GM23248 (cell line): ENCODE data around the gene SLPI. TPM values are rescaled to one million over a fixed set of nuclear protein-coding genes. Genes with fewer than 3 reads are reported as not detected.

Experiments
- DNase-seq: peaks from one replicate; pipeline ENCODE4 v3.0.0-alpha.2; 2015
- H2AFZ ChIP-seq: fragments of 200-600 bp; sonication (generic); 2 replicates; pipeline ENCODE4 v1.6.1; 2016; ENCODE audit warnings: antibody characterized with exemption
- H3F3A ChIP-seq: fragments of 200-600 bp; sonication (generic); 2 replicates; pipeline ENCODE4 v1.6.1; 2016; ENCODE audit warnings: mild to moderate bottlenecking, antibody characterized with exemption, mixed run types; ENCODE audit not compliant: insufficient read depth
- H3K27ac ChIP-seq: fragments of 200-600 bp; sonication (generic); 2 replicates; pipeline ENCODE4 v1.5.1; 2016; ENCODE audit warnings: mild to moderate bottlenecking
- H3K27me3 ChIP-seq: fragments of 200-600 bp; sonication (generic); replicated peaks from 2 replicates; pipeline ENCODE4 v1.6.1; 2016; ENCODE audit warnings: mild to moderate bottlenecking; ENCODE audit not compliant: insufficient read depth
- H3K36me3 ChIP-seq: fragments of 200-600 bp; sonication (generic); 2 replicates; pipeline ENCODE4 v1.6.1; 2016; ENCODE audit warnings: low read depth, mild to moderate bottlenecking
- H3K4me1 ChIP-seq: fragments of 200-600 bp; sonication (generic); 2 replicates; pipeline ENCODE4 v1.6.1; 2016; ENCODE audit warnings: mild to moderate bottlenecking; ENCODE audit not compliant: insufficient read depth
- H3K4me2 ChIP-seq: fragments of 200-600 bp; sonication (generic); one replicate; pipeline ENCODE4 v1.6.1; 2016; ENCODE audit warnings: mild to moderate bottlenecking; ENCODE audit not compliant: unreplicated experiment
- H3K4me3 ChIP-seq: fragments of 200-600 bp; sonication (generic); 2 replicates; pipeline ENCODE4 v1.5.1; 2016; ENCODE audit warnings: mild to moderate bottlenecking
- H3K79me2 ChIP-seq: fragments of 200-600 bp; sonication (generic); 2 replicates; pipeline ENCODE4 v1.6.1; 2016; ENCODE audit warnings: mild to moderate bottlenecking; ENCODE audit not compliant: insufficient read depth
- H3K9ac ChIP-seq: fragments of 200-600 bp; sonication (generic); 2 replicates; pipeline ENCODE4 v1.6.1; 2016; ENCODE audit warnings: mild to moderate bottlenecking
- H3K9me2 ChIP-seq: fragments of 200-600 bp; sonication (generic); 2 replicates; pipeline ENCODE4 v1.6.1; 2016; ENCODE audit warnings: mixed run types, mild to moderate bottlenecking, moderate library complexity; ENCODE audit not compliant: insufficient read depth
- H3K9me3 ChIP-seq: fragments of 200-600 bp; sonication (generic); one replicate; pipeline ENCODE4 v1.6.1; 2017; ENCODE audit warnings: low read depth
- H4K20me1 ChIP-seq: fragments of 200-600 bp; sonication (generic); 2 replicates; pipeline ENCODE4 v1.6.0; 2016; ENCODE audit not compliant: insufficient read depth
- EZH2 ChIP-seq: fragments of 200-600 bp; sonication (generic); IDR thresholded peaks from 2 replicates; pipeline ENCODE4 v1.6.1; 2018; ENCODE audit warnings: antibody characterized with exemption, mild to moderate bottlenecking; ENCODE audit not compliant: insufficient read depth, poor library complexity, severe bottlenecking
- EZH2phosphoT487 ChIP-seq: fragments of 200-600 bp; sonication (generic); IDR thresholded peaks from 2 replicates; pipeline ENCODE4 v1.6.1; 2018; ENCODE audit warnings: antibody characterized with exemption, moderate library complexity, mild to moderate bottlenecking, low read depth; ENCODE audit not compliant: insufficient read depth
- WGBS, 2 experiments: methylation state at CpG; one replicate each; pipeline ENCODE4 v1.1.6; 2015 to 2017; ENCODE audit warnings: low lambda C conversion rate in 2 of 2, low coverage in 1 of 2; ENCODE audit errors: missing lambda C conversion rate in 2 of 2; 5-methylcytosine and 5-hydroxymethylcytosine counted together
- in situ Hi-C: fragments of 300-500 bp; cut with MboI; formaldehyde crosslinking; loops from 2 replicates; pipeline ENCODE4 v1.15.0; 2020
- polyA plus RNA-seq: library from polyadenylated mRNA; unstranded; fragments of >200 nt; fragmentation: Nextera tagmentation; extraction: Ambion mirVana; gene quantifications from 2 replicates; pipeline ENCODE4 v1.2.1, GENCODE V29; 2016
- total RNA-seq: library from RNA; depleted of rRNA; stranded (reverse); fragments of >200 nt; shearing (Covaris generic); gene quantifications from 2 replicates; pipeline ENCODE4 v1.2.3, GENCODE V29; 2014

The SLPI gene
- total and polyA plus RNA-seq, 2 experiments from 2014 or later = 1.7 to 3.7 TPM

GRCh38 chr20:45251884-45252560, 2.3 kb downstream of the SLPI start:
- TF ChIP-seq EZH2 = no peak
- TF ChIP-seq EZH2phosphoT487 = no peak
- no peaks in the 10 kb centered on the region for H4K20me1 ChIP-seq
- no peak overlapping the region for H3K4me3 ChIP-seq
- WGBS, 2 experiments = 36 to 38% methylated on average over 5 of the region's 5 CpGs
- peaks cover 12% of the 10 kb centered on the region for H3K4me1 ChIP-seq
- H2AFZ ChIP-seq = no peak overlapping the region
- no peak overlapping the region for H3K4me2 ChIP-seq
- no peak for DNase-seq
- peaks cover 45% of the 10 kb centered on the region for H3K27me3 ChIP-seq
- in situ Hi-C loops = no loop called here
- H3K9ac ChIP-seq = no peak overlapping the region
- peaks cover 4% of the 10 kb centered on the region for H3F3A ChIP-seq
- no peaks in the 10 kb centered on the region for H3K9me3 ChIP-seq
- no peak overlapping the region for H3K27ac ChIP-seq
- H3K79me2 ChIP-seq = no peaks in the 10 kb centered on the region
- H3K9me2 ChIP-seq = no peaks in the 10 kb centered on the region
- no peaks in the 10 kb centered on the region for H3K36me3 ChIP-seq

- in situ Hi-C loops = no loop called here
- Histone ChIP-seq H3K4me3 (no peak overlapping the region), H3K27me3 (peaks cover 66% of the 10 kb centered on the region), H4K20me1 (no peaks in the 10 kb centered on the region), H3K9me3 (no peaks in the 10 kb centered on the region), H3F3A (no peaks in the 10 kb centered on the region), H3K4me2 (no peak overlapping the region), H3K27ac (no peak overlapping the region), H3K4me1 (no peaks in the 10 kb centered on the region), H3K9me2 (no peaks in the 10 kb centered on the region), H2AFZ (no peak overlapping the region), H3K36me3 (no peaks in the 10 kb centered on the region), H3K79me2 (no peaks in the 10 kb centered on the region), H3K9ac (no peak overlapping the region)
- TF ChIP-seq EZH2phosphoT487 (no peak), EZH2 (no peak)
- no peak for DNase-seq
Observed at GRCh38 chr20:45248609-45249008, 5.8 kb downstream of the SLPI start.

- H3K9me3 ChIP-seq = no peaks in the 10 kb centered on the region
- no peak overlapping the region for H2AFZ ChIP-seq
- 55 to 57% methylated on average over 1 of the region's 1 CpG for WGBS, 2 experiments
- peaks cover 74% of the 10 kb centered on the region for H3K27me3 ChIP-seq
- H3K4me3 ChIP-seq = no peak overlapping the region
- no peaks in the 10 kb centered on the region for H3K36me3 ChIP-seq
- TF ChIP-seq EZH2phosphoT487 (no peak), EZH2 (no peak)
- H3K4me1 ChIP-seq = no peaks in the 10 kb centered on the region
- H3F3A ChIP-seq = no peaks in the 10 kb centered on the region
- H4K20me1 ChIP-seq = no peaks in the 10 kb centered on the region
- no peaks in the 10 kb centered on the region for H3K9me2 ChIP-seq
- H3K79me2 ChIP-seq = no peaks in the 10 kb centered on the region
- no peak overlapping the region for H3K4me2 ChIP-seq
- in situ Hi-C loops = no loop called here
- no peak for DNase-seq
- no peak overlapping the region for H3K9ac ChIP-seq
- no peak overlapping the region for H3K27ac ChIP-seq
Observed at GRCh38 chr20:45247865-45248264, 6.5 kb downstream of the SLPI start.

GRCh38 chr20:45246109-45246508, 8.3 kb downstream of the SLPI start:
- Histone ChIP-seq H4K20me1 (no peaks in the 10 kb centered on the region), H2AFZ (no peak overlapping the region), H3K79me2 (no peaks in the 10 kb centered on the region), H3K27ac (no peak overlapping the region), H3K27me3 (peaks cover 83% of the 10 kb centered on the region), H3K36me3 (no peaks in the 10 kb centered on the region), H3K9ac (no peak overlapping the region), H3K9me2 (no peaks in the 10 kb centered on the region), H3K9me3 (no peaks in the 10 kb centered on the region), H3K4me2 (no peak overlapping the region), H3K4me1 (no peaks in the 10 kb centered on the region), H3K4me3 (no peak overlapping the region), H3F3A (no peaks in the 10 kb centered on the region)
- no peak for TF ChIP-seq EZH2phosphoT487
- TF ChIP-seq EZH2 = no peak
- in situ Hi-C loops = no loop called here
- DNase-seq = no peak
- WGBS, 2 experiments = 69 to 74% methylated on average over 6 of the region's 6 CpGs

GRCh38 chr20:45238139-45238538, 16.2 kb downstream of the SLPI start:
- no peak overlapping the region for H3K9ac ChIP-seq
- no peaks in the 10 kb centered on the region for H3K9me3 ChIP-seq
- no peak overlapping the region for H2AFZ ChIP-seq
- peaks cover 26% of the 10 kb centered on the region; the same call in 1 of the 2 replicates for H3K27me3 ChIP-seq
- no peak for DNase-seq
- no peak for TF ChIP-seq EZH2
- no peak overlapping the region for H3K27ac ChIP-seq
- no peaks in the 10 kb centered on the region for H3K9me2 ChIP-seq
- no peaks in the 10 kb centered on the region for H3K4me1 ChIP-seq
- 73 to 74% methylated on average over 2 of the region's 2 CpGs for WGBS, 2 experiments
- no peaks in the 10 kb centered on the region for H3K36me3 ChIP-seq
- no peaks in the 10 kb centered on the region for H3K79me2 ChIP-seq
- no peak overlapping the region for H3K4me2 ChIP-seq
- in situ Hi-C loops = no loop called here
- H4K20me1 ChIP-seq = no peaks in the 10 kb centered on the region
- H3K4me3 ChIP-seq = no peak overlapping the region
- no peaks in the 10 kb centered on the region for H3F3A ChIP-seq
